ENCODE data around the gene RAMP2.

- TF ChIP-seq POLR2A (IDR thresholded peaks at IDR 0.05) (no peak), CTCF (IDR thresholded peaks at IDR 0.05) (no peak)
Observed at GRCh38 chr17:42784811-42785592, 24.0 kb downstream of the RAMP2 start.

All from esophagus squamous epithelium (tissue), 4 donors.